Stimulated activated naive B cell treated with anti-CD40 and anti-IgM and Interleukin-4, amounts not matched to agents 10 μg/mL and 1 μg/mL and 100 μg/mL, for 72 hours (primary cell): ENCODE results near the gene HNRNPA0.

Experiments used
- ATAC-seq, 2 donors: fragments of 150-1000 bp; cut with Tn5 transposase; replicated peaks; 2 replicates each; pipeline ENCODE4 v1.10.0; 2021; ENCODE audit warnings: moderate library complexity in 1 of 2
- DNase-seq: peaks from one replicate; pipeline ENCODE4 v3.0.0; 2021
- H3K27ac Mint-ChIP-seq: one replicate; pipeline ENCODE4 v1.8.0; 2022; ENCODE audit warnings: mild to moderate bottlenecking, mixed read lengths
- H3K27me3 Mint-ChIP-seq, 2 donors: one replicate each; pipeline ENCODE4 v1.8.0; 2022; ENCODE audit warnings: mixed read lengths in 2 of 2
- H3K36me3 Mint-ChIP-seq, 2 donors: one replicate each; pipeline ENCODE4 v1.8.0; 2022; ENCODE audit warnings: mixed read lengths in 2 of 2, mild to moderate bottlenecking in 1 of 2
- H3K4me1 Mint-ChIP-seq, 2 donors: one replicate each; pipeline ENCODE4 v1.8.0; 2022; ENCODE audit warnings: mixed read lengths in 2 of 2, mild to moderate bottlenecking in 1 of 2
- H3K4me3 Mint-ChIP-seq, 2 donors: one replicate each; pipeline ENCODE4 v1.8.0; 2022; ENCODE audit warnings: mild to moderate bottlenecking in 2 of 2, mixed read lengths in 2 of 2, moderate library complexity in 1 of 2
- H3K9me3 Mint-ChIP-seq, 2 donors: one replicate each; pipeline ENCODE4 v1.8.0; 2022; ENCODE audit warnings: mixed read lengths in 2 of 2, mild to moderate bottlenecking in 1 of 2

The HNRNPA0 gene

GRCh38 chr5:137699336-137700281 is 54.6 kb downstream of the HNRNPA0 start:
- no peaks in the 10 kb centered on the region for H3K27me3 Mint-ChIP-seq
- DNase-seq (no peak), ATAC-seq (no peak)
- peaks cover 10 to 23% of the 10 kb centered on the region in 2 donors for H3K36me3 Mint-ChIP-seq
- H3K27ac Mint-ChIP-seq = no peak overlapping the region
- no peaks in the 10 kb centered on the region for H3K9me3 Mint-ChIP-seq
- peaks cover 9 to 13% of the 10 kb centered on the region in 2 donors for H3K4me1 Mint-ChIP-seq
- no peak overlapping the region for H3K4me3 Mint-ChIP-seq

- Mint-ChIP-seq H3K27me3 (no peaks in the 10 kb centered on the region), H3K4me3 (no peak overlapping the region), H3K36me3 (peaks cover 18 to 25% of the 10 kb centered on the region in 2 donors), H3K9me3 (no peaks in the 10 kb centered on the region), H3K27ac (no peak overlapping the region), H3K4me1 (peaks cover 13 to 14% of the 10 kb centered on the region in 2 donors)
- ATAC-seq (peak in 1 of 2 donors; percentile 56), DNase-seq (no peak)
Observed at GRCh38 chr5:137696481-137696880, 57.7 kb downstream of the HNRNPA0 start.

- Mint-ChIP-seq H3K4me1 (peaks cover 13 to 14% of the 10 kb centered on the region in 2 donors), H3K27ac (peak overlapping the region; percentile 48), H3K27me3 (no peaks in the 10 kb centered on the region), H3K9me3 (no peaks in the 10 kb centered on the region), H3K36me3 (peaks cover 18 to 25% of the 10 kb centered on the region in 2 donors), H3K4me3 (no peak overlapping the region)
- DNase-seq = no peak
- ATAC-seq = peak; percentile 70 to 73
Observed at GRCh38 chr5:137695651-137696428, 58.3 kb downstream of the HNRNPA0 start.
